ENCODE measurements around the gene KIAA1755.
"Not testable (repeated sequence)": the region's sequence is repeated elsewhere in the genome, so short reads cannot be mapped to it uniquely, and the experiment has no call there.

KIAA1755 gene

GRCh38 chr20:38286586-38287531 is 26.3 kb upstream of the KIAA1755 start:
- no peak for FAIRE-seq

DNA sequence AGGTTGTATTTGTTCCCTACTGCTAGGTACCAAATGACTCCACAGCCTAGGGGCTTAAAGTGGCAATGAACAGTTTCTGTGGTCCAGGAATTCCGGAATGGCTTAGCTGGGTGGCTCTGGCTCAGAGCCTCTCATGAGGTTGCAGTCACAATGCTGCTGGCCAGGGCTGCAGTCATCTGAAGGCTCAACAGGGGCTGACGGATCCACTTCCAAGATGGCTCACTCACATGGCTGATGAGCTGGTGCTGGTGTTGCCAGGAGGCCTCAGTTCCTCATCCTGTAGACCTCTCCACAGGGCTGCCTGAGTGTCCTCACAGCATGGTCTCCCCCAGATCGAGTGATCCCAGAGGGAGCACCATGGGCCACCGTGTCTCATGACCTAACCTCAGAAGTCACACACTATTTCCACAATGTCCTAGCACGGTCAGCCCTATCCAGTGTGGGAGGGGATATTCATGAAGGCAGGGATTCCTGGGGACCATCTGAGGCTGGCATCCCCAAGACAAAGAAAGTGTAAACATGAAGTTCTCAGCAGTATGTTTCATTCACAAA is 24.4 kb upstream of the KIAA1755 start:
- FAIRE-seq = no peak

DNA sequence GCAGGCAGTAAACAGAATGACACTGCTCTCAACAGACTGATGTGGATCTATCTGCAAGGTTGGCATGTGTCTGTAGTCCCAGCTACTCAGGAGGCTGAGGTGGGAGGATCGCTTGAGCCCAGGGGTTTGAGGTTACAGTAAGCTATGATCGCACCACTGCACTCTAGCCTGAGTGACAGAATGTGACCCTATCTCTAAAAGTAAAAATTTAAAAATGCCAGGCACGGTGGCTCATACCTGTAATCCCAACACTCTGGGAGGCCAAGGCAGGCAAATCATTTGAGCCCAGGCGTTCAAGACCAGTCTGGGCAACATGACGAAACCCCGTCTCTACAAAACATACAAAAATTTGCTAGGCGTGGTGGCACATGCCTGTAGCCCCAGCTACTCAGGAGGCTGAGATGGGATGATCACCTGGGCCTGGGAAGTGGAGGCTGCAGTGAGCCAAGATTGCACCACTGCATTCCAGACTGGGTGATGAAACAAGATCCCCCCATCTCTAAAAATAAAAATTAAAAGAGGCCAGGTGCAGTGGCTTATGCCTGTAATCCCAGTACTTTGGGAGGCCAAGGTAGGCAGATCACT is 23.6 kb upstream of the KIAA1755 start:
- not testable (repeated sequence) for FAIRE-seq

GRCh38 chr20:38283236-38283635 is 22.7 kb upstream of the KIAA1755 start:
- no peak for FAIRE-seq

DNA sequence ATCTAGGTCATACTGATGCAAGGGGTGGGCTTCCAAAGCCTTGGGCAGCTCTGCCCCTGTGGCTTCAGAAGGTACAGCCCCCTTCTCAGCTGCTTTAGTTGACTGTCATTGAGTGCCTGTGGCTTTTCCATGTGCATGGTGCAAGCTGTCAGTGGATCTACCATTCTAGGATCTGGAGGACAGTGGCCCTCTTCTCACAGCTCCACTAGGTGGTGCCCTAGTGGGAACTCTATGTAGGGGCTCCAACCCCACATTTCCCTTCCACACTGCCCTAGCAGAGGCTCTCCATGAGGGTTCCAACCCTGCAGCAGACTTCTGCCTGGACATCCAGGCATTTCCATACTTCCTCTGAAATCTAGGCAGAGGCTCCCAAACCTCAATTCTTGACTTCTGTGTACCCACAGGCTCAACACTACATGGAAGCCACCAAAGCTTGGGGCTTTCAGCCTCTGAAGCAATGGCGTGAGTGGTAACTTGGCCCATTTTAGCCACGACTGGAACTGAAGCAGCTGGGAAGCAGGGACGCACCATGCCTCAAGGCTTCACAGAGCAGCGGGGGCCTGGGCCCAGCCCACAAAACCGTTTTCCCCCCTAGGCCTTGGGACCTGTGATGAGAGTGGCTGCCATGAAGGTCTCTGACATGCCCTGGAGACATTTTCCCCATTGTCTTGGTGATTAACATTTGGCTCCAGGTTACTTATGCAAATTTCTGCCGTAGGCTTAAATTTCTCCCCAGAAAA is 20.8 kb upstream of the KIAA1755 start:
- not testable (repeated sequence) for FAIRE-seq

GRCh38 chr20:38278763-38279162 is 18.2 kb upstream of the KIAA1755 start:
- FAIRE-seq = no peak

- no peak for FAIRE-seq
These were observed 17.6 kb upstream of the KIAA1755 start for GRCh38 chr20:38278131-38278530.

DNA sequence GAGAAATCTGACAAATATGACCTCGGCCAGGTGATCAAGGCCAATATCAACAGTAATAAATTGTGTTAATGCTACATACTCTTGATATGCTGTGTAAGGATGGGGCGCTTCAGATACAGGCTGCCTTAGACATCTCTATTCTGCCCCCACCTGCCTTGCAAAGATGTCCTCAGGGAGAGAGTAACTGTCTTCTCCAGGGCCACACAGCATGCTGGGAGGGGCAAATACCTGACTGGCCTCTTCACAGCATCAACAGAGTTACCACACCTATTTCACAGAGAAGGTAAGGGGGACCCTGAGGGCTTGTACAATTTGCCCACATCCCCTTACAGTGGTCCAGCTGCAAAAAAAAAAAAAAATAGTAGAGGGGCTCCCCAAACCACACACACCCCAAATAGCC is 17.2 kb upstream of the KIAA1755 start:
- no peak for FAIRE-seq

- FAIRE-seq = no peak
These were observed 16.8 kb upstream of the KIAA1755 start for GRCh38 chr20:38277285-38277684.

DNA sequence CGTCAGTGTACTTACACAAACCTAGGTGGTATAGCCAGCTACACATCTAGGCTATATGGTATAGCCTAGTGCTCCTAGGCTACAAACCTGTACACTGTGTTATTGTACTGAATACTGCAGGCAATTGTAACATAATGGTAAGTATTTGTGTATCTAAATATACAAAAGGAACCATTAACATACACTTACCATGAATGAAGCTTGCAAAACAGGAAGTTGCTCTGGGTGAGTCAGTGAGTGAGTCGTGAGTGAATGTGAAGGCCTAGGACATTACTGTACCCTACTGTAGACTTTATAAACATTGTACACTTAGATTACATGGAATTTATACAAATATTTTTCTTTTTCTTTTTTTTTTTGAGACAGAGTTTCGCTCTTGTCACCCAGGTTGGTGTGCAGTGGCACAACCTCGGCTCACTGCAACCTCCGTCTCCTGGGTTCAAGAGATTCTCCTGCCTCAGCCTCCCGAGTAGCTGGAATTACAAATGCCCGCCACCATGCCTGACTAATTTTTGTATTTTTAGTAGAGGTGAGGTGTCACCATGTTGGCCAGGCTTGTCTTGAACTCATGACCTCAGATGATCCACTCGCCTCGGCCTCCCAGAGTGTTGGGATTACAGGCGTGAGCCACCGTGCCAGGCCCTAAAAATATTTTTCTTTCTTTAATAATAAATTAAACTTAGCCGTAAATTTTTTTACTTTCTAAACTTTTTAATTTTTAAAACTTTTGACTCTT is 15.4 kb upstream of the KIAA1755 start:
- no peak for FAIRE-seq

DNA sequence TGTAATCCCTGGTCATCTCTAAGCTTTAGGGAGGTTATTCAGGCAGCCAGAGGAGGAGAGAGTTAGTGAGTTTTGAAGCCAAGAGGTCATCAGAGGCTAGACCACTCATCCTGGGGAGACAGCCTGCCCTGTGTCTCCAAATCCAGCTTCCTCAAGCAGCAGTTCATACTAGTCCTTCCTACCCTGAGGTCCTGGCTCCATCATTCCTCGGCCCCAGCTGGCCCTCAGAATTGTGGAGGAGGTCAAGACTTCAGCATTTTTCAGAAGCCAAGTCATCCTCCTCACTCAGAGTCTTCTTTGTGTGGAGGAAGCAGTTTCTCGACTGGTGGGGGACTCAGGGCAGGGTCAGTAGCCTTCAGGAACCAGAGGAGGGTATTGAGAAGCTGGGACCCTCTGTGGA is 12.4 kb upstream of the KIAA1755 start:
- FAIRE-seq = no peak

DNA sequence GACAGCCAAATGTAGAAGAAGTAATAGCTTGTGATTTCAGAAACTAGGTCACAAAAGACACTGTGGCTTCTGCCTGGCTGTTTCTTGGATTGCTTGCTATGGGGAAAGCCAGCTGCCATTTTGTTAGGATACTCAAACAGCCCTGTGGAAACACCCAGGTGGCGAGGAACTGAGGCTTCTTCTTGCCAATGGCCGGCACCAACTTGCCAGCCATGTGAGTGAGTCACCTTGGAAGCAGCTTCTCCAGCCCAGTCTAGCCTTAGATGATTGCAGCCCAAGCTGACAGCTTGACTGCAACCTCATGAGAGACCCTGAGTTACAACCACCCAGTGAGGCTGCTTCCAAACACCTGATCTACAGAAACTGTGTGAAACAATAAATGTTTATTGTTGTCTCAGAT is 11.9 kb upstream of the KIAA1755 start:
- FAIRE-seq = no peak

DNA sequence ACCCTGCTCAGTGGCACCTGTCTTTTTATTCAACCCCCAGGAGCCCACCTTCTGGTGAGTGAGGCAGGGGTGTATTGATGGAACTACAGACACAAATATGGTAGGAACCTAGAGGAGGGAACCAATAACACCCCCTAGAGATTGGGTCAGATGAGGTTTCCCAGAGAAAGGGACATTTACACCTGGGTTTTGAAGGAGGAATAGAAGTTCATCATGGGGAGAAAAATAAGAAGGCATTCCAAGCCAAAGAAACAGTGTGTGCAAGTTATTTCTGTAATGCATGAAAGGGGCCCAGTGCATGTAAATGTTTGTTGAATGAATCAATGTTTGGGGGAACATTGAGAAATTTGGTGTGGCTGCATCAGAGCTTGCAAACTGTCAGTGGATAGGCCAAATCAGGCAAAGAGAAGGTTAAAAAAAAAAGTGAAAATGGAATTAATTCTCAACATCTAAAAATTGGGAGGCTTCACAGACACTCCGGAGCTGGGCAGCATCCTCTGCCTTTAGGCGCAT is 11.1 kb upstream of the KIAA1755 start:
- no peak for FAIRE-seq

- no peak for FAIRE-seq
These were observed 10.5 kb upstream of the KIAA1755 start for GRCh38 chr20:38270869-38271605.

DNA sequence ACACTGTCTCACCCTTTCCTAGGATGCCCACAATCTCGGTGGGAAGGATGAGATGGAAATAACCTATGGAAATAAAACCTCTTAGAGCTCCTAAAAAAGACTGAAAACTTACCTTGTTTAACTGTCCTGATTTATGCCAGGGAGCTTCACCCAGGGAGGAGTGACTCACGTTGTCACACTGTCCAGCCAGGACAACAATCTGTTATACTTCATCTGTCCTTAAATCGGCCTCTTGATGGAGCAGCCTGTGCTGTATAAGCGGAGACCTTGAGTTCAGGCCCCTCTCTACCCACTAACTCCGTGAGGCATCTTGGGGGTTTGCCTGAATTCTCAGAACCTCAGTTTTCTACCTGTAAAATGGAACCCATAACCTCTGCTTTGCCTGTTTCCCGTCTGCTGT is 9.2 kb upstream of the KIAA1755 start:
- no peak for FAIRE-seq

DNA sequence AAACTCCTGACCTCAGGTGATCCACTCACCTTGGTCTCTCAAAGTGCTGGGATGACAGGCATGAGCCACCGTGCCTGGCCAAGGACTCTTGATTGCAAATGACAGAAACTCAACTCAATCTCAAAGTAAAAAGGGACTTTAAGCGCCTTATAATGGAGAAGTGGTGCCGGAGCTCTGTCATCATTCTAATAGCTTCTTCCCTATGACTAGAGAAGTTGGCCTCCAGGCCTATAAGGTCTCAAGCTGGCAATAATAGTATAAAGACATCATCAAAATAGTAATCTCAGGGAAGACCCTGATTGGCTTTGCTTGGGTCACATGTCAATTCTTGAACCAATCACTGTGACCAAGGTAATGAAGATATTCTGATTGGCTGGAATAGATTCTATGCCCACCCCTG is 8.5 kb upstream of the KIAA1755 start:
- no peak for FAIRE-seq

- FAIRE-seq = no peak
These were observed 7.5 kb upstream of the KIAA1755 start for GRCh38 chr20:38267901-38268514.

DNA sequence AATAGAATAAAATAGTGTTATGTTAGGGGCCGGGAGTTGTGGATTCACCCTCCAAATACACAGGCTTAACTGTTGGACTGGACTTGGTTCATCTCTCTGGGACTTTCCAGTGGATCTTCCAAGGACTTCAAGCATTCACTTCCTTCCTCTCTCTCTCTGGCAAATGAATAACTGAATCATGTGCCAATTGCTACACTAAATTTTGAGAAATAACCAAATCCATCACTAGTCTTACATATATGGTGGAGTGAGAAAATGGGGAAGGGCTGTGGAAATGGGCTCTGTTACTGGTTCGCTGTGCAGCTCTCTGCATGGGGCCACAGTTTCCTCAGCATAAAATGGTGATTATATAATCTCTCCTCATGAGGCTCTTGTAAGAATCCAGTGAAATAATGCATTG is 6.8 kb upstream of the KIAA1755 start:
- no peak for FAIRE-seq

GRCh38 chr20:38266426-38266825 is 5.9 kb upstream of the KIAA1755 start:
- FAIRE-seq = no peak

GRCh38 chr20:38262931-38263330 is 2.4 kb upstream of the KIAA1755 start:
- FAIRE-seq = no peak

DNA sequence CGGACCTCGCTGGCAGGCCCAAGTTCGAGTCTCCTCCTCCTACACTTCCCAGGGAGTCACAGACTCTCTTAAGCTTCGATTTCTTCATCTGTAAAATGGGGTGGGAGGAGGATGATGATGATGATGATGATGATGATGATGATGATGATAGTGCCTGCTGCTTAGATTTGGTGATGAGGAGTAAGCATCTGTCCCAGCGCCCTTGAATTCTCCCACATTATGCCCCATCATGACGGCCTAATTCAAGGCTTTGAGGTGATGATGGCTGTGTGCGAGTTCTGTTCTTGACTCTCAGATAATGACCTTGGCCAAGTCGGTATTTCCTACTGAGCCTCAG is 487 bp upstream of the KIAA1755 start:
- no peak for FAIRE-seq

GRCh38 chr20:38260025-38260377 is 534 bp downstream of the KIAA1755 start:
- no peak for FAIRE-seq

All from TTC549 (cell line).